Brain (organoid and tissue), 1 donor: Measurements from ENCODE around the gene ZNF394. TPM values are rescaled to one million over a fixed set of nuclear protein-coding genes. Genes with fewer than 3 reads are reported as not detected.

Experiments
- polyA plus RNA-seq: library from polyadenylated mRNA; stranded (reverse); fragments of 350-450 nt; fragmentation: Illumina TruSeq; extraction: RNeasy Lipid Tissue Mini Kit (QIAGEN cat#74804); gene quantifications from one replicate; pipeline ENCODE4 v1.2.3, GENCODE V29; 2015; ENCODE audit warnings: low read depth, low replicate concordance; ENCODE audit not compliant: insufficient read depth

ZNF394 gene
- polyA plus RNA-seq, 1 donor from 2014 or later = 10.6 TPM

Other genes with a start within 250 kb of the ZNF394 start
- not detected for gene MYH16, start 227.4 kb downstream of the ZNF394 start, polyA plus RNA-seq
- 192 TPM for gene ARPC1A, start 174.4 kb downstream of the ZNF394 start, polyA plus RNA-seq
- 47.3 TPM for gene ARPC1B, start 125.6 kb downstream of the ZNF394 start, polyA plus RNA-seq
- 258 TPM for gene PDAP1, start 91.7 kb downstream of the ZNF394 start, polyA plus RNA-seq
- gene BUD31, start 91.3 kb downstream of the ZNF394 start, polyA plus RNA-seq = 107 TPM
- 5.1 TPM for gene PTCD1, start 61.5 kb downstream of the ZNF394 start, polyA plus RNA-seq
- gene CPSF4, start 61.3 kb downstream of the ZNF394 start, polyA plus RNA-seq = 39.9 TPM
- 821 TPM for gene ATP5MF, start 34.1 kb downstream of the ZNF394 start, polyA plus RNA-seq
- gene ZNF789, start 27.4 kb downstream of the ZNF394 start, polyA plus RNA-seq = 8.7 TPM
- gene ZKSCAN5, start 4.4 kb upstream of the ZNF394 start, polyA plus RNA-seq = 7.3 TPM
- gene FAM200A, start 51.8 kb upstream of the ZNF394 start, polyA plus RNA-seq = 4.1 TPM
- 16.7 TPM for gene ZNF655, start 58.4 kb upstream of the ZNF394 start, polyA plus RNA-seq
- 2.7 TPM for gene TMEM225B, start 98.0 kb upstream of the ZNF394 start, polyA plus RNA-seq
- 5.1 TPM for gene ZSCAN25, start 116.7 kb upstream of the ZNF394 start, polyA plus RNA-seq
- gene CYP3A5, start 179.7 kb upstream of the ZNF394 start, polyA plus RNA-seq = not detected
- gene CYP3A7, start 234.9 kb upstream of the ZNF394 start, polyA plus RNA-seq = not detected